Measurements from ENCODE around the gene CAMK2N2.

CAMK2N2 gene

DNA sequence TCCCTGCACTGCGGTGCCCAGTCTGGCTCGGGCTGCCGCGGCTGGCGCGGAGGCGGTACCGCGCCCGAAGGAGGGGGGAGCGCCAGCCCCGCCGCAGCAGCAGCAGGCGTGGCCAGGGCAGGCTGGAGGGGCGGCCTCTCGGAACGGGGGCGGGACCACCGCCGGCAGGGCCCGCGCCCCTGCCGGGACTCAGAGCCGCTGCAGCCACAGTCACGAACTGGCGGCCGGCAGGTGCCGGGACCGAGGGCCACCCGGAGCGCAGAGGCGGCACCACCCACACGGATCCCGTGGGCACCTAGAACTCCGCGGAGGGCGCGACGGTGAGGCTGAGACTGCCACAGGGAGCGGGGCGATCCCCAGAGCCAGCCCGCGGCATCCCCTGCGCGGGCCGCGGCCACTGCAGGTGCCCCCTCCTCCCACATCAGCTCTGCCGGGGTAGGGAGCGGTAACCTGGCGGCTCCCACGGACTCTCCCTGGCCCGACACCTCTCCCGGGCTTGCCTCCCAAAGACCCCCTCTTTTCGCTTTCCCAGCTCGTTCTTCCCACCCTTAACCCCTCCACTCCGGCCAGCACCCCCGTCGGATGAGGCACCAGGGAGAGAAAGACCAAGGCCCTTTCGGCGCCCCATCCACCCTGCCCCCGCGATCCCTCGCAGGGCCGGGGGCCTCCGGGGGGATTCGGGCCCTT is 31.8 kb downstream of the CAMK2N2 start, which contains the start of gene VWA5B2:
TSS of gene VWA5B2 (plus strand) at position 192 of the 687 bp plus-strand sequence. CDS start 944 bp downstream, outside the sequence.
- Mint-ChIP-seq H3K27ac (no peak within 1 kb of the TSS), H3K36me3 (ENCODE audit: low read depth) (no peaks in the 10 kb centered on the region), H3K27me3 (peaks cover 71% of the 10 kb centered on the region), H3K4me1 (ENCODE audit: low read depth) (peaks cover 7% of the 10 kb centered on the region), H3K9me3 (no peaks in the 10 kb centered on the region), H3K4me3 (peak within 1 kb of the TSS; percentile 61)
- DNase-seq = peak; percentile 83

DNA sequence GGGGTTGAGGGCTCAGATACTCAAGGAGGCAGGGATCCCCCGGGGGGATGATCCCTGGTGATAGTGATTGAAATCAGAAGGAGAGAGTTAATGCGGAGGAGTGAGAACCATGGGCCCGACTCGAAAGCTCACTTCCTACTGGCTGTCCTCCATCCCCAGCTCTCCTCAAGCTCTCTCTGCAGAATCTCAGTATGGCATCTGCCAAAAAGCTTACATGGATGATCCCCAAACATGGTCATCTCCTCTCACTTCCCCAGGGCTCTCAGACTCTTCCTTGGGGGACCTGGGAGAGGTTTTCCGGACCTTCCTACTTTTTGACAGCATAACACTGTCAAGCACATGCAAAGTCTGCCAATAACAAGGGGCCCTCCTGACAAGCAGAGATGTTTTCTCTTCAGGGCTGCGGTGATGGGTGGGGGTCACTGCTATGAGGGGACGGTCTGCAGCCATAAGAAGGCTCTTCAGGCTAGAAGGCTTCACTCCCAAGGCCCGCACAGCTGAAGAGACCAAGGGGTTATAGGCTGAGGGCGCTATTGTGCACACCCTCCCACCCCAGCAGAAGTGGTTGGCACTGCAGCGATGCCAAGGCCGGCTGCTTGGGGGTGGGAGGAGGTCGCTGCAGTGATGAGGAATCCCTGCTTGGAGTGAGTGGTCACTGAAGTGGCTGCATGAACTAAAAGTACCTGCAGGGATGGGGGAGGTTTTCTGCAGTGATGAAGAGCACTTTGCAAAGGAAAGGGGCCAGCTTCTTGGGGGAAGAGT is 32.8 kb downstream of the CAMK2N2 start:
- no peaks in the 10 kb centered on the region for H3K9me3 Mint-ChIP-seq
- H3K27ac Mint-ChIP-seq = no peak overlapping the region
- peaks cover 67% of the 10 kb centered on the region for H3K27me3 Mint-ChIP-seq
- no peaks in the 10 kb centered on the region for H3K36me3 Mint-ChIP-seq (ENCODE audit: low read depth)
- H3K4me3 Mint-ChIP-seq = peak overlapping the region; percentile 38
- no peak for DNase-seq
- H3K4me1 Mint-ChIP-seq (ENCODE audit: low read depth) = peaks cover 7% of the 10 kb centered on the region

DNA sequence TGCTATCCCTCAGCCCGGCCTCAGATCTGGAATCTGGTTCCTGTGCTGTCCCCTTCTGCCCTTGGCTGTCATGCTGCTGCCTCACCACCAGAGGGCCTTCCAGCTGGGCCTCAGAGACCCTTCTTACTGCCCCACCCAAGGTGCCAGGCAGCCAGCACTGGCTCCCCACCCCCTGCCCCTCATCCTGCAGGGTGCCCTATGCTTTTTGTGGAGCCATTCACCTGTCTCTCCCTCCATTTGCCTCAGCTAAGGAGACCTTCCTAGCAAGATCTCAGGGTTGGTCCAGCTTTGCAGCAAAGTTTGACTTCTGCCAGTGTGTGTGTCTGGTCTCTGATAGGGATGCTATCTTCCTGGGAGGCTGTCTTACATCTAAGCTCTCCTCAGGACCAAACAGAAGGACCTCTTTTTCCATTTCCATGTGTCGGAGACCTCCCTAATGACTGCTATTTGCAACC is 33.8 kb downstream of the CAMK2N2 start:
- peaks cover 58% of the 10 kb centered on the region for H3K27me3 Mint-ChIP-seq
- no peak overlapping the region for H3K4me3 Mint-ChIP-seq
- no peak overlapping the region for H3K27ac Mint-ChIP-seq
- peaks cover 7% of the 10 kb centered on the region for H3K4me1 Mint-ChIP-seq (ENCODE audit: low read depth)
- no peaks in the 10 kb centered on the region for H3K36me3 Mint-ChIP-seq (ENCODE audit: low read depth)
- peak; percentile 66 for DNase-seq
- H3K9me3 Mint-ChIP-seq = no peaks in the 10 kb centered on the region

DNA sequence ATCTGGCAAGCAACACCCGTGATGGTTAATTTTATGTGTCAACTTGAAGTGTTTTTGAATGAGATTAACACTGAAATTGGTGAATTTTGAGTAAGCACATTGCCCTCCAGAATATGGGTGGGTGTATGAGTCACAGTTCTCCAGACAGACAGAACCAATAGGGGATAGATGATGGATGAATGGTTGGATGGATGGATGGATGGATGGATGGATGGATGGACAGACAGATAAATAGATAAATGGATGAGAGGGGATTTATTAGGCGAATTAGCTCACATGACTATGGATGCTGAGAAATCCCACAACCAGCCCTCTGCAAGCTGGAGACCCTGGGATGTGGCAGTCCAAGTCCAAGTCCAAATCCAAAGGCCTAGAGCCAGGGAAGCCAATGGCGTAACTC is 37.4 kb downstream of the CAMK2N2 start:
- H3K27ac Mint-ChIP-seq = no peak overlapping the region
- no peak for DNase-seq
- H3K27me3 Mint-ChIP-seq = peaks cover 44% of the 10 kb centered on the region
- H3K9me3 Mint-ChIP-seq = no peaks in the 10 kb centered on the region
- no peaks in the 10 kb centered on the region for H3K36me3 Mint-ChIP-seq (ENCODE audit: low read depth)
- H3K4me3 Mint-ChIP-seq = no peak overlapping the region
- peaks cover 2% of the 10 kb centered on the region for H3K4me1 Mint-ChIP-seq (ENCODE audit: low read depth)

DNA sequence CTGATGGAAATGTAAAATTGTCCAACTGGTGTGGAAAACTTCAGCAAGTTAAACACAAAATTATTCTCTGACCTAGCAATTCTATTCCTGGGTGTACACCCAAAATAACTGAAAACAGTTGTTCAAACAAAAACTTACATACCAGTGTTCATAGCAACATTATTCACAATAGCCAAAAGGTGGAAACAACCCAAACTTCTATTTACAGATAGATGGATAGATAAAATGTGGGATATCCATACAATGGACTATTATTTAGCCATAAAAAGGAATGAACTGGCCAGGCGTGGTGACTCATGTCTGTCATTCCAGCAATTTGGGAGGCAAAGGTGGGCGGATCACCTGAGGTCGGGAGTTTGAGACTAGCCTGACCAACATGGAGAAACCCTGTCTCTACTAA is 38.8 kb downstream of the CAMK2N2 start:
- no peaks in the 10 kb centered on the region for H3K36me3 Mint-ChIP-seq (ENCODE audit: low read depth)
- H3K4me1 Mint-ChIP-seq (ENCODE audit: low read depth) = no peaks in the 10 kb centered on the region
- H3K9me3 Mint-ChIP-seq = no peaks in the 10 kb centered on the region
- DNase-seq = no peak
- H3K27ac Mint-ChIP-seq = no peak overlapping the region
- H3K27me3 Mint-ChIP-seq = peaks cover 32% of the 10 kb centered on the region
- H3K4me3 Mint-ChIP-seq = no peak overlapping the region

DNA sequence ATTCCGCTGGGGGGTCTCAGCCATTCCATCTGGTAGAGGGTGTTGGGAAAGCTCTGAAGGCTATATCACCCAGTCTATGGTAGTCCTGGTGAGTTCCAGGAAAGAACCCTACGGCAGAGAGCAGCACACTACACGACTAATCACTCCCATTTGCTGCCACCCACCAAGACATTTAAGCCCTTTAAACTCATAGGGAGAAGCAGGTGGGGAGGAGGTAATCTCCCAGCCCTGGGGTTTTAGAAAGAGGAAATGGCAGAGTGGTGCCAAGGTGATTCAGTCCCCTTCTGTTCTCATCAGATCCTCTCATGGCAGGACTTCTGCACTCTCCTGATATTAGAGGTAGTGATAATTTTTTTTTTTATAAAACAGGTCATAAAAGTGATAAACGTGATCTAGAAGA is 42.5 kb downstream of the CAMK2N2 start:
- Mint-ChIP-seq H3K4me3 (no peak overlapping the region), H3K4me1 (ENCODE audit: low read depth) (no peaks in the 10 kb centered on the region), H3K27me3 (peaks cover 20% of the 10 kb centered on the region), H3K36me3 (ENCODE audit: low read depth) (no peaks in the 10 kb centered on the region), H3K27ac (no peak overlapping the region), H3K9me3 (no peaks in the 10 kb centered on the region)
- DNase-seq = no peak

DNA sequence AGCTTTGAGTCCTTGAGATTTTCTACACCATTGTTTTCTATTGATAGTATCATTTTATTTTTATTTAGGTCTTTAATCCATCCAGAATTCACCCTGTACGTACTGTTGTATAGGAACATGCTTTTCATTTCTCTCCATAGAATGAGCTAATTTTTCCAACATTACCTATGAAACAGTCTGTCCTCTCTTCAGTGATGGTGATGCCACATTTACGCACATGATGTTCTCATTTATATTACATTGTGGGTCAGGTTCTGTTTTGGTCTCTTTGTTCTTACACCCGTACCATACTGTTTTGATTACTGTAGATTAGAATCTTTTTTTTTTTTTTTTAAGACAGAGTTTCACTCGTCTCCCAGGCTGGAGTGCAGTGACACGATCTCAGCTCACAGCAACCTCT is 49.6 kb downstream of the CAMK2N2 start:
- no peaks in the 10 kb centered on the region for H3K4me1 Mint-ChIP-seq (ENCODE audit: low read depth)
- no peaks in the 10 kb centered on the region for H3K36me3 Mint-ChIP-seq (ENCODE audit: low read depth)
- no peaks in the 10 kb centered on the region for H3K9me3 Mint-ChIP-seq
- H3K27me3 Mint-ChIP-seq = peaks cover 13% of the 10 kb centered on the region
- H3K4me3 Mint-ChIP-seq = no peak overlapping the region
- no peak for DNase-seq
- no peak overlapping the region for H3K27ac Mint-ChIP-seq

DNA sequence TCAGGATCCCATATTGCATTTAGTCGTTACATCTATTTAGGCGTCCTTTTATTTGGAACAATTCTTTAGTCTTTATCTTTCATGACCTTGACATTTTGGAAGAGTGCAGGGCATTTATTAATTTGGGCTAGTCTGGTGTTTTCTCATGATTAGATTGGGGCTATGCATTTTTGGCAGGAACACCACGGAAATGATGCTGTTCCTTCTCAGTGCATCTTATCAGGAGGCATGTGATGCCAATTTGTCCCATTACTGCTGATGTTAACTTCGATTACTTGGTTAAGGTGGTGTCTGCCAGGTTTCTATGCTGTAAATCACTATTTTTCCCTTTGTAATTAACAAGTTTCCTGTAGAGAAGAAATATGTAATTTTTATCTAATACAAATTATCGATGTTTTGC is 50.1 kb downstream of the CAMK2N2 start:
- no peaks in the 10 kb centered on the region for H3K4me1 Mint-ChIP-seq (ENCODE audit: low read depth)
- no peak overlapping the region for H3K27ac Mint-ChIP-seq
- no peak for DNase-seq
- H3K9me3 Mint-ChIP-seq = no peaks in the 10 kb centered on the region
- H3K36me3 Mint-ChIP-seq (ENCODE audit: low read depth) = no peaks in the 10 kb centered on the region
- no peak overlapping the region for H3K4me3 Mint-ChIP-seq
- H3K27me3 Mint-ChIP-seq = peaks cover 18% of the 10 kb centered on the region
